Right cardiac atrium (tissue), 5 donors: ENCODE data around the gene MOB3B. TPM values are rescaled to one million over a fixed set of nuclear protein-coding genes. Genes with fewer than 3 reads are reported as not detected.

ENCODE experiments used
- ATAC-seq, 2 donors: fragments of 200-7000 bp; cut with Tn5 transposase; one replicate each; pipeline versions ENCODE4 v1.8.0 to v1.9.1; 2020; ENCODE audit warnings: moderate library complexity in 2 of 2, mild to moderate bottlenecking in 1 of 2
- DNase-seq, 3 donors: peaks; one replicate each; pipeline ENCODE4 v3.0.0-alpha.2; 2020
- H3K27ac ChIP-seq: one replicate; pipeline ENCODE4 v1.5.1; 2013; ENCODE audit warnings: mild to moderate bottlenecking, low read length, control low read depth, moderate library complexity
- H3K27me3 ChIP-seq: one replicate; pipeline ENCODE4 v1.6.1; 2013; ENCODE audit not compliant: control insufficient read depth, insufficient read depth
- H3K4me1 ChIP-seq: one replicate; pipeline ENCODE4 v1.6.1; 2013; ENCODE audit warnings: low read length; ENCODE audit not compliant: control insufficient read depth, insufficient read depth
- H3K4me3 ChIP-seq: one replicate; pipeline ENCODE4 v1.5.1; 2013; ENCODE audit warnings: low read length, control low read depth
- H3K9me3 ChIP-seq: one replicate; pipeline ENCODE4 v1.6.1; 2013; ENCODE audit warnings: low read length; ENCODE audit not compliant: control insufficient read depth
- WGBS: extraction: QIAGEN DNeasy Blood & Tissue Kit; methylation state at CpG from one replicate; pipeline ENCODE4 v1.1.7; 2013; 5-methylcytosine and 5-hydroxymethylcytosine counted together
- intact Hi-C, 4 donors: fragments of 100-400 bp; cut with DNase I; formaldehyde crosslinking; loops; one replicate each; pipeline versions ENCODE4 v1.11.0 to v1.14.0; 2022 to 2023
- polyA plus RNA-seq: library from polyadenylated mRNA; stranded (reverse); fragments of 200-250 nt; gene quantifications from one replicate; pipeline ENCODE4 v1.2.3, GENCODE V29; 2013
- total RNA-seq, 4 donors: library from RNA; stranded (reverse); fragmentation: NEBNext Ultra II Directional; extraction: Animal tissue kit (Norgen Biotek cat#: 25700); gene quantifications; one replicate each; pipeline ENCODE4 v1.2.1, GENCODE V29; 2021
- donor health status: healthy with polysubstance abuse.
- donor health status: DM: no; HTN: yes; CAD: no.
- donor health status: DM: no; HTN: no; CAD: no.
- donor health status: DM: no; HTN: yes; CAD: no; lungs with severe emphysema.
- donor health status: DM: yes; HTN: yes; CAD: no.

MOB3B gene
- total and polyA plus RNA-seq, 5 donors: 1.1 to 2.2 (median 2.0) TPM

DNA sequence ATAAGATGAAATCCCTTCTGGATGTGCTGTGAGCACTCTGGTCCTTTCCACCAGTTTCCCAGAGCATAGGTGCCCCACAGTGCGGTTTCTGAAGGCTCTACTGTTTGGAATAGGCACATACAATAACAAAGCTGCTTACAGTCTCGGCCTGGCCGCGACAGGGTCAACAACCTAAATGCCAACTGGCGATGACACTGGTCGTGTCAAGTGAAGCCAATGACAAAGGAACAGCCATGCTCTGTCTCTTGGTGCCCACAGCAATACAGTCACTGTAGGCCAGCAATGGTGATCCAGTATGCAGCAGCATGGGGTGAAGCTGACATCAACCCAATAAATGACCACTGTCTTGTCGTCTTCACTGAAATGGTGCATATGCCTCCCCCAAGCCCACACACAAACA, 184.8 kb downstream of the MOB3B start:
- Histone ChIP-seq H3K4me1 (peaks cover 1% of the 10 kb centered on the region), H3K27me3 (no peaks in the 10 kb centered on the region), H3K27ac (no peak overlapping the region), H3K9me3 (no peaks in the 10 kb centered on the region), H3K4me3 (no peak overlapping the region)
- ATAC-seq (no peak), DNase-seq (no peak)
- WGBS: 91% methylated on average over 7 of the region's 7 CpGs
- intact Hi-C loops: no loop called here

DNA sequence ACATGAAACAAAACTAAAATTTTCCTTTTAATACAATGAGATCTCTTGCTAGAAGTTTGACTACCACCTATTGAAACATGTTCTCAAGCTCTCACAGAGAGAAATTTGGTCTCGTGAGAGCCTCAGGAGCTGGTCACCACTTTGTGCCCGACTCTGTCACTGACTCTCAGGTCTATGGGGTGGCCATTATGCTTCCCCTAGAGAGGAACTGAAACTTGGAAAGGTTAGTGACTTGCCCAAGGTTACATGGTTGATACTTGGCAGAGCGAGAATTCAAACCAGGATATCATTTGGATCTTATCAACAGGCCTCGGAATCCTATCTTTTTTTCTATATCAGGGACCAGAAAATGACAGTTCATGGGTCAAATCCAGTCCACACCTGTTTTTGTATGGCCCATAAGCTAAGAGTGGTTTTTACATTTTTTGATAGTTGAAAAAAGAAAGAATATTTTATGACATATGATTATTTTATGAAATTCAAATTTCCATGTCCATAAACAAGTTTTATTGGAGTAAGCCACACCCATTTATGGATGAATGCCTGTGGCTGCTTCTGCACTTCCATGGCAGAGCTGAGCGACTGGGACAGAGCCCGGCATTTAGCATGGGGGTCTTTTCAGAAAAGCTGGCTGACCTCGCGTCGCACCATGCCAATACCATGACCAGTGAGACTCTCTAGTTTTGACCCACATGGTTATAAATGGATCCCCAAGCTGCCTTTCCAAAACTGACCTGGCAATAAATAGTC, 187.9 kb downstream of the MOB3B start:
- H3K9me3 ChIP-seq: no peaks in the 10 kb centered on the region
- H3K4me3 ChIP-seq: no peak overlapping the region
- 81% methylated on average over 9 of the region's 9 CpGs for WGBS
- intact Hi-C loops: no loop called here
- H3K27me3 ChIP-seq: no peaks in the 10 kb centered on the region
- H3K4me1 ChIP-seq: peaks cover 11% of the 10 kb centered on the region
- DNase-seq (peak in 1 of 3 donors; percentile 43), ATAC-seq (no peak)
- no peak overlapping the region for H3K27ac ChIP-seq

DNA sequence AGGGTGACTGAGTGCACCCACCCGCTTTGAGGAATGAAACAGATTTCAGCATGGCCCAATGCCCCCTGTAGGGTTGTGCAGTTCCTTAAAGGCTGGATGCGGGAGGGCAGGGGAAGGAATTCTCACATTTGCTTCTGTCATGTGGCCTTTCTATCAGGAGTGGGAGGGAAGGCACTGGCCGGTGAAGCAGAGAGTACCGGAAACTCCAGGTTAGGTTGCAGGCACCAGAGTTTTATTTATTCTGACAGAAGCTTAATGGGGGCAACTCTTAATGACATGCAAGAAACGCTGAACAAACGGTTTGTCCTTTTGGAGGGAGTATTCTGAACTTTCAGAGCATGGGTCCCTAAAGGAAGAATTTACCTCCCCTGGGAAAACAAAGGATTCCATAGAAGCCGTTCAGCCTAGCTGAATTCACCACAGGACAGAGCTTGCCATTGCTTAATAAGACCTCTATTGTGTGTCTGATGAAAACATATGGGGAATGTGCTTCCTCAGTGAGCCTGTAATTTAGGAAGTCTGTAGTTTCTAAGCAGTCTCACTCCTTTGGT, 188.6 kb downstream of the MOB3B start:
- no peaks in the 10 kb centered on the region for H3K9me3 ChIP-seq
- intact Hi-C loops: no loop called here
- peaks cover 11% of the 10 kb centered on the region for H3K4me1 ChIP-seq
- 66% methylated on average over 7 of the region's 7 CpGs for WGBS
- no peak for ATAC-seq
- H3K4me3 ChIP-seq: no peak overlapping the region
- no peaks in the 10 kb centered on the region for H3K27me3 ChIP-seq
- no peak for DNase-seq
- H3K27ac ChIP-seq: no peak overlapping the region

DNA sequence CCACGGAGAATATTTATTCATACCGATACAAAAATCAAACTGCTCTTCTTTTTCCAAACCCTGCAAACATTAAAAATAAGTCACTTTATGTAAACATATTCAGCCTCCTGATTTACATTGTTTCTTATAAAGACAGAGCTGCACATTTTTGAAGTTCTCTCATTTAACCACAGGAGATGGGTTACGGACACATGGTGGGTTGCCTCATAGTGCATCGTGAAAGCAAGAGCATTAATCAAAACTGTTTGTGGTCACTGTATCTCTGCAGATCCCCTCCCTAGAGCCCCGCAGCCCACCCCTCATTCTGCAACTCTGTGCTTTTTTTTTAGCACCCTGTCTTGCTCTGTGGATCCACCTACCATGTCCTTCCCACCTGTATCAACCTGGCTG, 189.3 kb downstream of the MOB3B start:
- 76% methylated on average over 5 of the region's 5 CpGs for WGBS
- Histone ChIP-seq H3K27me3 (no peaks in the 10 kb centered on the region), H3K4me1 (peaks cover 11% of the 10 kb centered on the region), H3K27ac (no peak overlapping the region), H3K9me3 (no peaks in the 10 kb centered on the region), H3K4me3 (no peak overlapping the region)
- no peak for ATAC-seq
- intact Hi-C loops: no loop called here
- no peak for DNase-seq

DNA sequence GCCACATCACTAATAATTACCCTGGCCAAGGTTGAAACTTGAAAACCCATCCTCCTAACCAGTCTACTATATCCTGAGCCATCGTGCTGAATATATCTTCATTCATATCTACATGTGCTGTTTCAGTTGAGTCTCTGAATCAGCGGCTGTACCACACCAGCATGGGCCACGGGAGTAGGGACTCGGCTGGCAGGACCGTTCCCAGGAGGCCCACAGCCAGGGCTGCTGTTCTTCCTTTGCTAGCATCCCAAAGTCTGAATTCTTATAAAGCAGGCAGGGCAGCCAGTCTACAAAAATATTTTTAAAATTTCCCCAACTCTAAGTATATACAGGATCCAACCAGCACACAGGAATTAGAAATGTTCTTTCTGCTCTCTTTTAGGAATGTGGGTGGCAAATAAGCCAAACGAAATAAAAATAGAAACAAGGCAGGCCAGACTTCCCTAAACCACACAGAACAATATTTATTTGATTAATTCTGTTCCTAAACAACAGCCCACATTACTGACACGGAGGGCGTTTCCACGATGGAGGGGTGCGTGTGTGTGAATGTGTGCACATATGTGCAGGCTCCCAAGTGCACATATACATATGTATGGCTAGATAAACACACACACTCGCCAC, 189.8 kb downstream of the MOB3B start:
- Histone ChIP-seq H3K27me3 (no peaks in the 10 kb centered on the region), H3K9me3 (no peaks in the 10 kb centered on the region), H3K4me1 (peaks cover 11% of the 10 kb centered on the region), H3K27ac (no peak overlapping the region), H3K4me3 (no peak overlapping the region)
- intact Hi-C loops: loop anchor here in 2 of 4 donors (5.0 to 10.0 kb wide), 2 partner anchors 185 to 213 kb away; partner anchors contain the start of genes IFNK (in 1 of the 2) and MOB3B (in 1 of the 2)
- no peak for DNase-seq
- WGBS: 53% methylated on average over 11 of the region's 11 CpGs
- peak in 1 of 2 donors; percentile 35 for ATAC-seq

DNA sequence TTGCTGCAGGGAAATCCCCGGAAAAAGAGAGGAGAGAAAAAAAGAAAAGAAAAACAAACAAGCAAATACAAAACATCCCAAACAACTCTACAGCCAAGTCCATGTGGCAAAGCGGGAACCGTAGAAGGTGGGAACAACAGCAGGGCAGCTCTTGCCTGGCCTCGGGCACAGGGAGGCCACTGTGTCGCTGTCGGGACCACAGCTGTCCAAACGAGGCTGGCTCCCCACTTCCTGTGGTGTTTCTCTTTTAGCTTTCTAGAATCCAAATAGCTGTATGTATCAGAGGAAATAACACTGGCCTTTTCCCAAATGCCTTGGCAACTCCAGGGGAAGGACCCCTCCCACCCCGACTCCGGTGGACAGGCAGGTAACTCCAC, 191.1 kb downstream of the MOB3B start:
- Histone ChIP-seq H3K27me3 (no peaks in the 10 kb centered on the region), H3K4me1 (peaks cover 11% of the 10 kb centered on the region), H3K27ac (no peak overlapping the region), H3K9me3 (no peaks in the 10 kb centered on the region), H3K4me3 (no peak overlapping the region)
- DNase-seq (no peak), ATAC-seq (peak; percentile 9 to 23)
- WGBS: 38% methylated on average over 9 of the region's 9 CpGs
- intact Hi-C loops: loop anchor here in 2 of 4 donors (5.0 to 10.0 kb wide), 2 partner anchors 186 to 214 kb away; partner anchors contain the start of genes IFNK (in 1 of the 2) and MOB3B (in 1 of the 2)

DNA sequence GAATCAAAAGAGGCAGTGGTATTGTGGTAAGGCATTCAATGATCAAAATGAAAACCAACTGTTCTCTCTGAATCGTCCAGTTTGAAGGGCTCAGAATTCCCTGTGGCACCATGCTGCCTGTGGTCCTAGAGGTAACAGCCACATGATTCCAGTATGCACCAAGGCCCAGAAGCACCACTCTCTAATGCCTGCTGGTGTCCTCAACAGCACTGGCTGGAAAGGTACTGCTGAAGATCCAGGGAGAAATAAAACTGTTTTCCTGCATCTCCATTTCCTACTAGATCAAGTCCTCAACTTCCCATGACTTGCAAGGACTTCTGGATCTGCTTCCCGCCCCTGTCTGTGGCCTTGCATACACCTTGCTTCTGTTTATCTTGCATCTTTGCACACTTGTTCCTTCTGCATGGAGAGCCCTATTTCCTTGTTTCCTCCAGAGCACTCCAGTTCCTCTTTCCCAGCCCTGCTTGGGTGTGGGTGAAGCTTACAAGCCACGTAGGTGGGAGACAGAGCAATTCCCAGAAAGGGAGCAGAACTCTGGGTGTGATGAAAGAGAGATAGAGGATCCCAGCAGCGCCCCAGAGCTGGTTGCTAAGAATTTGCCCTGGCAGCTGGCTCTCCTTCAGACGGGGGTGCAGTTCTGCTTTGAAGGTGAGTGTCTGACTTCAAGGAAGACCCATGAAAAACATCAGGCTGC, 191.6 kb downstream of the MOB3B start:
- DNase-seq (peak in 1 of 3 donors; percentile 42), ATAC-seq (peak in 1 of 2 donors; percentile 7)
- H3K4me1 ChIP-seq: peaks cover 11% of the 10 kb centered on the region
- no peak overlapping the region for H3K4me3 ChIP-seq
- no peak overlapping the region for H3K27ac ChIP-seq
- intact Hi-C loops: loop anchor here in 2 of 4 donors (5.0 to 10.0 kb wide), 2 partner anchors 187 to 214 kb away; partner anchors contain the start of genes IFNK (in 1 of the 2) and MOB3B (in 1 of the 2)
- 61% methylated on average over 5 of the region's 5 CpGs for WGBS
- H3K9me3 ChIP-seq: no peaks in the 10 kb centered on the region
- H3K27me3 ChIP-seq: no peaks in the 10 kb centered on the region

DNA sequence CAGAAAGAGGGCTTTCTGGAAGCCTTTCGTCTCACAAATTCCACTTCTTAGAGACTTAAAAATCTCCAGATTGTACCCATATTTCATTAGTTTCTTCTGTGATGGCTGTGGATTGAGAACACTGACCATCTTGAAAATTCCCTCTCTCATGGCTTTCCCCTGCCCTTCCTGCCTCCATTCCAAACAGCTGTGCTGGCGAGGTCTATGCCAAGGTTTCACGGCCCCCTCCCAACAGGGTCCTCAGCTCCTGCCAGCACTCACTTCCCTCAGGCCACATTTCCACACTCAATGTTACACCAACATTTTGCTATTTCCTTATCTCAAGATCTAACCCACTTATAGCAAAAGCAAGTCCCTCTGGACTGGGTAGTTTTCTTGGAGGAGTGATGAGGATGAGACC, 192.4 kb downstream of the MOB3B start:
- DNase-seq (no peak), ATAC-seq (no peak)
- peaks cover 11% of the 10 kb centered on the region for H3K4me1 ChIP-seq
- H3K27ac ChIP-seq: no peak overlapping the region
- intact Hi-C loops: loop anchor here in 2 of 4 donors (5.0 to 10.0 kb wide), 2 partner anchors 188 to 215 kb away; partner anchors contain the start of genes IFNK (in 1 of the 2) and MOB3B (in 1 of the 2)
- no peaks in the 10 kb centered on the region for H3K27me3 ChIP-seq
- 81% methylated on average over 3 of the region's 3 CpGs for WGBS
- no peaks in the 10 kb centered on the region for H3K9me3 ChIP-seq
- no peak overlapping the region for H3K4me3 ChIP-seq

DNA sequence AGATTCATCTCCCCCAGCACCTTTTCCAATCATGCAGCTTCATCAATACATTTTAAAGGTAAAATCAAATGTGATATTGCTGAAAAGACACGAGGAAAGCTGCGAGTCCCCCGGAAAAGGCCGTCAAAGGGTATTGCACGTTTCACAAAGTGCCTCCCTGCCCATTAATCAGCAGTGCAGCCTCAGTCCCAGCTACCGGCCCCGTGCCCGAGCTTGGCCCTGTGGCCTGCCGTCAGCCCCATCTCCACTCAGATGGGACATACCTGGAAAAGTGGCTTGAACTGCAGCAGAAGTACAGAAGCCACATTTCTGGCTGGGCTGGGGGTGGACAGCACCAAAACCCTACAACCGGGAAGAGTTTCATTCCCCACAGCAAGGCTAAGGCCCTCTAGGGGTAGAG, 192.8 kb downstream of the MOB3B start:
- Histone ChIP-seq H3K4me3 (no peak overlapping the region), H3K9me3 (no peaks in the 10 kb centered on the region), H3K27ac (no peak overlapping the region), H3K4me1 (peaks cover 11% of the 10 kb centered on the region), H3K27me3 (no peaks in the 10 kb centered on the region)
- DNase-seq (peak in 1 of 3 donors; percentile 56), ATAC-seq (no peak)
- 95% methylated on average over 10 of the region's 10 CpGs for WGBS
- intact Hi-C loops: loop anchor here in 2 of 4 donors (5.0 to 10.0 kb wide), 2 partner anchors 188 to 215 kb away; partner anchors contain the start of genes IFNK (in 1 of the 2) and MOB3B (in 1 of the 2)

DNA sequence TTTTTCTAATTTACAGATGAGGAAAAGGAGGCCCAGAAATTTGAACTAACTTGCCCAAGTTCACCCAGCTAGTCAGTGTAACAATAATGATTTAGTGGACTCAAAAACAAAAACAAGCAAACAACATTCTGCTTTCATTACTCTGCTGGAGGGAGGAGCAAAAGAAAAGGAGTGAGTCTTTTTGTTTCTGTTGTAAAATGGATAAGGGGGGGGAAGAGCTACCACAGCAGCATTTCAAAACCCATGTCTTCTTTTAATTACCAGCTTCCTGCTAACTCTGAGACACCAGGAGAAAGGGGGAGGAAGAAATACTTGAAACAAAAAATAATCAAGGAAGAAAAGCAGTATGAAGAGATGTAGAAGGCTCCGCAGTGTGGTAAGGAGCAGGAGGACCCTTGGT, 193.5 kb downstream of the MOB3B start:
- intact Hi-C loops: loop anchor here in 2 of 4 donors (5.0 to 10.0 kb wide), 2 partner anchors 189 to 216 kb away; partner anchors contain the start of genes IFNK (in 1 of the 2) and MOB3B (in 1 of the 2)
- Histone ChIP-seq H3K4me3 (no peak overlapping the region), H3K27me3 (no peaks in the 10 kb centered on the region), H3K9me3 (no peaks in the 10 kb centered on the region), H3K27ac (no peak overlapping the region), H3K4me1 (peaks cover 11% of the 10 kb centered on the region)
- DNase-seq: no peak
- WGBS: 98% methylated on average over 1 of the region's 1 CpG
- ATAC-seq: no peak
